ENCODE measurements around the gene PRAME. TPM values are rescaled to one million over a fixed set of nuclear protein-coding genes. Genes with fewer than 3 reads are reported as not detected.
"Not testable (repeated sequence)": the region's sequence is repeated elsewhere in the genome, so short reads cannot be mapped to it uniquely, and the experiment has no call there.

Gene PRAME
- total and polyA plus RNA-seq, 8 donors = not detected

- no peak for ATAC-seq
- Histone ChIP-seq H3K36me3 (no peaks in the 10 kb centered on the region), H3K27me3 (peaks cover 0 to 9% of the 10 kb centered on the region in 2 donors), H3K9me3 (no peaks in the 10 kb centered on the region), H3K4me3 (no peak overlapping the region), H3K4me1 (no peaks in the 10 kb centered on the region), H3K27ac (no peak overlapping the region)
- no peak for DNase-seq
- no peak for TF ChIP-seq CTCF (IDR thresholded peaks at IDR 0.05)
- intact Hi-C loops (cut with DNase I) = no loop called here
Observed at GRCh38 chr22:22520667-22521602, 38.1 kb downstream of the PRAME start.

DNA sequence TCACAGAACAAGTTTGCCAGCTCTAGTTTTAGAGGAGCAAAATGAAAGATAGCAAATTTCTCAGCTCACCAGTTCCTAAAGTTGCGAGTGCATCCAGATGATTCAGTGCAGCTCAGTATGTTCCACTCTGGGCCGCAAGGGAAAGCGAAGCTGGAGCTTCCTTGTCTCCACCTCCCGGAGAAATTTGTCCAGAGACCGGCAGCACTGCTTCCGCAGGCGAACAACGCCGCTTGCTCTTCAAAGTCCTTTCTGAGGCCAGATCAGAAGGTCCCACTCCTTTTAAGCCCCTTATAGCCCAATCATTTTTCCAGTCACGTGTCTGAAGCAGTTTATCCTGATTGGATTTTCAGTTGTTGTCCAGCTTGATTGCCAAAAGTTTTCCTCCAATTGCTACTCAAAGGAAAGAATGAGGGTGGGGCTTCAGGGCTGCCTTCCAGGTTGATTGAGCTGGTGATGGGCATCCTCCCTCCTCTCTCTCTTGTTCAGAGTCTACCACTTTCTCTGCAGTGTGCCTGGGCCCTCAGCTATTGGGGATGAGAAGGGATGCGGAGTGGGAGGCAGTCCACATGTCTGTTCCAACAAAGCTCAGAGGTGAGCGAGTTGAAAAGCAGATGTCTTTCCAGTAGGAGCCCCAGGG lies 38.9 kb downstream of the PRAME start, which contains the start of gene ZNF280A:
ZNF280A (minus strand) TSS at position 251 of the 637 bp plus-strand sequence. CDS start 4,640 bp downstream, outside the sequence.
- Histone ChIP-seq H3K27me3 (peaks cover 0 to 12% of the 10 kb centered on the region in 2 donors), H3K4me3 (no peak within 1 kb of the TSS), H3K4me1 (no peaks in the 10 kb centered on the region), H3K9me3 (no peaks in the 10 kb centered on the region), H3K36me3 (no peaks in the 10 kb centered on the region), H3K27ac (no peak within 1 kb of the TSS)
- DNase-seq = no peak
- no peak for ATAC-seq
- TF ChIP-seq CTCF (IDR thresholded peaks at IDR 0.05) = no peak
- intact Hi-C loops (cut with DNase I) = no loop called here

- H3K36me3 ChIP-seq = no peaks in the 10 kb centered on the region
- no peak overlapping the region for H3K27ac ChIP-seq
- no peaks in the 10 kb centered on the region for H3K4me1 ChIP-seq
Observed at GRCh38 chr22:22519591-22519990, 39.5 kb downstream of the PRAME start.

GRCh38 chr22:22516992-22517391 lies 42.1 kb downstream of the PRAME start:
- Histone ChIP-seq H3K4me1 (no peaks in the 10 kb centered on the region), H3K36me3 (no peaks in the 10 kb centered on the region), H3K27me3 (peaks cover 0 to 42% of the 10 kb centered on the region in 2 donors), H3K4me3 (no peak overlapping the region), H3K27ac (no peak overlapping the region), H3K9me3 (no peaks in the 10 kb centered on the region)
- no peak for TF ChIP-seq CTCF (IDR thresholded peaks at IDR 0.05)
- ATAC-seq (no peak), DNase-seq (no peak)
- intact Hi-C loops (cut with DNase I) = no loop called here

More at GRCh38 chr22:22519591-22519990, 39.5 kb downstream of the PRAME start:
- no peak for TF ChIP-seq CTCF (IDR thresholded peaks at IDR 0.05)
- intact Hi-C loops (cut with DNase I) = no loop called here
- peaks cover 0 to 18% of the 10 kb centered on the region in 2 donors for H3K27me3 ChIP-seq
- ATAC-seq (no peak), DNase-seq (no peak)
- no peaks in the 10 kb centered on the region for H3K9me3 ChIP-seq
- H3K4me3 ChIP-seq = no peak overlapping the region

DNA sequence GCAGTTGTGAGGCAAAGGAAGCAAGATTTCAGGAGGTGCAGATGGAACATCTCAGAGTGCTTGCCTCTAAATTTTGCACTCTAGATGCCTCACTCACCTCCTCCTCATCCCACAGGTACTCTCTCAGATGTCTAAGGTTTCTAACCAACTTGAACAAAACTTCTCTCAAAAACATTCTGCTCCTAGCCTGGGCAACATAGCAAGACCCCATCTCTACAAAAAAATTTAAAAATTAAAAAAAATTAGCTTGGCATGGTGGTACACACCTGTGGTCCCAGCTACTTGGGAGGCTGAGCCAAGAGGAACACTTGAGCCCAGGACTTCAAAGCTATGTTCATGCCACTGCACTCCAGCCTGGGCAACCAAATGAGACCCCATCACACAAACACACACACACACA lies 43.2 kb downstream of the PRAME start:
- no peak overlapping the region for H3K27ac ChIP-seq
- peaks cover 0 to 45% of the 10 kb centered on the region in 2 donors for H3K27me3 ChIP-seq
- H3K36me3 ChIP-seq = no peaks in the 10 kb centered on the region
- no peak overlapping the region for H3K4me3 ChIP-seq
- intact Hi-C loops (cut with DNase I) = no loop called here
- no peak for TF ChIP-seq CTCF (IDR thresholded peaks at IDR 0.05)
- no peaks in the 10 kb centered on the region for H3K9me3 ChIP-seq
- H3K4me1 ChIP-seq = no peaks in the 10 kb centered on the region
- ATAC-seq = no peak
- DNase-seq = no peak

DNA sequence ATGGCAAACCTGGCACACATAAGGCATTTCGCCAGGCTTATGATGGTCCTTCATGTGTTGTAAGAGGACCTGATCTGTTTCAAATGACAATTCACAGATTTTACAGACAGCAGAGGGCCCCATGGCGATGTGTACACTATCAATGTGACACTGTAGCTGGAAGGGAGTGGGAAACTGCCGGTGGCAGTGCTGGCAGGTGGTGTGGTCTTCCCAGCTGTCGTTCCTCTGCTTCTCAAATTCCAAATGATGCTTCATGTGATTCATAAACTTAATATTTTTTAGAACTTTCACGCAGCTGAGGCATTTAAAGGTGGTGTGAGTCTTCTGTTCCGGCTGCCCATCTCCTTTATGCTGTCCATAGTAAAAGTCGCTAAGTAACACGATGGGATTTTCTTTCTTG lies 44.6 kb downstream of the PRAME start:
- H3K4me1 ChIP-seq; H3K27ac ChIP-seq; H3K9me3 ChIP-seq; DNase-seq; intact Hi-C loops (cut with DNase I); H3K36me3 ChIP-seq; ATAC-seq; H3K4me3 ChIP-seq: not testable (repeated sequence)
- peaks cover 0 to 45% of the 10 kb centered on the region in 2 donors for H3K27me3 ChIP-seq

All from left lung (tissue), 10 donors.